ENCODE data around the gene SYPL2.

Gene SYPL2

DNA sequence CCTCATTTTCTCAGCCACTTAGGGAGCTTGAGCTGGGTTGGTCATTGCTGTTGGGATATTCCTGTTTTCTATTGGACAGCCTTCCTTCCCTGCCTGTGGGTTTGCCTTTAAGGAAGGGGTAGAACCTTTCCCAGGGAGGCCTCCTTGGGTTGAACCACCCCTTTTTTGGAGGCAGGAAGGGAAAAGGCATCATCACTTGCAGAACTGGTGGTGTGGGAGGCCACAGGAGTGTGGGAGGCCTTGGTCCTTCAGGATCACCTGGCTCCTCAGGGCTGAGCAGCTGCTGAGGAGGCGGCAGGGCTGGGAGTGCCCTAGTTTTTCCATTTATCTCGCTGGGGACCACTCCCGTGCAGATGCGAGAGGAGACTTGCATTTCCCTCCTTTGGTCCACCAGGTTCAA, 26.9 kb downstream of the SYPL2 start:
- DNase-seq: no peak

DNA sequence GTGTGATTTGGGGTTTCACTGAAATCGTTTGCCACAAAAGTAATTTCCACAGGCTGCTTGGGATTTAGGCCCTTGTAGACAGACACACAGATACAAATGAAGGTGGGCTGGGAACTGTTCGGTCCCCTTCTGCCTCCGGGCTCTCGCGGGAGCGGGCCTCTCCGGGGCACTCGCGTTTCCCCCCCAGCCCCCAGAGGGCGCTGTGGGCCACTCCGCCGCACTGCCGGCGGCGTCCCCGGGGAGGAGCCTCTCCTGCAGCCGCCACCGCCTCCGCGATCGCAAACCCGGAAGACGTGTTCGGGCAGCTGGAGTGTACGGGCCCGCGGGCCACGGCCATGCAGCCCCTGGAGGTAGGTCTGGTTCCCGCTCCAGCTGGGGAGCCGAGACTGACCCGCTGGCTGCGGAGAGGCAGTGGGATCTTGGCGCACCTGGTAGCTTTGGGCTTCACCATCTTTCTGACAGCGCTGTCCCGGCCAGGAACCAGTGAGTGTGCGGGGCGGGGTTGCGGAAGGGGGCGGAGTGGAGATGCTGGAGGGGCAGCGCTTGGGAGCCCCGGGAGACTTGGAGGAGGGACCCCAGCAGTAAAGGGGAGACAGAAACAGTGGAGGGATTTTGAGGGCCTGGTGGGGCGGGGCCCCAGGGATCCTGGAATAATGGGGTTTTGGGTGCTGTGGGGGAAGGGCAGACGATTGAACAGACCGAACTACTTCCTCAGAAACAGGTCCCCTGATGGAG, 27.6 kb downstream of the SYPL2 start, which contains the start of gene CYB561D1:
TSS of gene CYB561D1 (plus strand) at position 290 of the 735 bp plus-strand sequence. CDS start at position 336, 46 bp downstream.
- DNase-seq: peak; percentile 91 to 92

DNA sequence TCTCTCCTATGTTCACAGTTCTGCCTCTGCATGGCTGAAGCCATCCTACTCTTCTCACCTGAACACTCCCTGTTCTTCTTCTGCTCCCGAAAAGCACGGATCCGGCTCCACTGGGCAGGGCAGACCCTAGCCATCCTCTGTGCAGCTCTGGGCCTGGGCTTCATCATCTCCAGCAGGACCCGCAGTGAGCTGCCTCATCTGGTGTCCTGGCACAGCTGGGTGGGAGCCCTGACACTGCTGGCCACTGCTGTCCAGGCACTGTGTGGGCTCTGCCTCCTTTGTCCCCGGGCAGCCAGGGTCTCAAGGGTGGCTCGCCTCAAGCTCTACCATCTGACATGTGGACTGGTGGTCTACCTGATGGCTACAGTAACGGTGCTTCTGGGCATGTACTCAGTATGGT, 29.4 kb downstream of the SYPL2 start:
- no peak for DNase-seq

DNA sequence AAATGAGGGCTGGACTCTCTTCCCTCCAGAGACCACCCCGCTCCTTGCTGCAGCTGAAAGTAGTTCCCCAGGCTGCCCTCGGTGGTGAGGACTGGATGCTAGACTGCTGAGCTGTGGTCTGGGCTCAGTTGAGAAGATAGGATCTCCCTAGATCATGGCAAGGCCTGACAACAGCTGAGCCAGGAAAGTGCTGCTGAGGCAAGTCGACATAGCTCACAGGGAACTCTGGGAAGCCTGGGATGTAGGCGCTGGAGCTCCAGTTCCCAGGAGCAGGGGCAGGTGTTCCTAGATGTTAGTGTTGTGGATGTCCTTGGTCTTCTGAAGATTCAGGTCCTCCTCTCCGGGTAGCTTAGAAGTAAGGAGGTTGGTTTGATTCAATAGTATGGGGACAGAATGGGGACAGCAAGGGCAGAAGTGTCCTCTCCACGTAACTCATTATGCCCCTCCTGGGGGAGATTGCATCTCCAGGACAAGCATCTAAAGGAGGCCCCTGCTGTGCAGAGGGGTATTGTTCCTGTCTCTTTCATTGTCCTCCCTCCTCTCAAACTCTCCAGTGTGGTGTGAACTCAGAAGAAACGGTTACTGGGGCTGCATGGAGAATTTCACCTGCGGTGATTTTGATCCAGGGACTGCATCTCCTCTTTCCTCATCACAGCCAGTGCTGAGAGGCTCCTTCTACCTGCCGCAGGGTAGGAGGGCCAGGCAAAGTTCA, 31.3 kb downstream of the SYPL2 start:
- DNase-seq: no peak

DNA sequence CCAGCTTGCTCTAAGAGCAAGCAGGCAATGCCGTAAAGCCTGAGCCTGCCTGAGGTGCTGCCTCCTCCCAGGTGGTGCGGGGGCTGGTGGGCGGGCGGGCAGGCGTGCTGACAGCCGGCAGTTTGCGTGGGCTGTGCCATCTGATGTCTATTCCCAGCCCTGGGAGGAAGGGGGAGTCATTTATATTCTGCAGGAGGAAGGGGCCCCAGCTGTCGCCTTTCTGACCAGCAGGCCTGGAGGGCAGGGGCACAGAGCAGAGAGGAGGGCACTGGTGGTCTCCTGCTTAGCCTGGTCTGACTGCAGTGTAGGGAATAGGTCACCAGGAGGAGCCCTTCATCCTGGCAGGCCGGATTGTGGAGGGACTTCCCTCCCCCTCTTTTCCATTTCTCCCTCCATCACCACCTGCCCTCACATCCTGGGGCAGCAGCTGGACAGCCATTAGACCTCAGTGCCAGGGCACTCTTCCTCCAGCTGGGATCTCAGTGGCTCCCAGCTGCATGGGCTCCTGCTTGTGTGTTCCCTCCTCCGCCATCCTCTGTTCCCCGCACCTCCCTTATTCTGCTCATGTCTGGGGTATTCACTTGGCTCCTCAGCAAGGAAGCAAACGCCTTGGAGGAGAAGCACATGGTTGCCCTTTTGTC, 31.9 kb downstream of the SYPL2 start:
- peak in 1 of 2 donors; percentile 33 for DNase-seq

DNA sequence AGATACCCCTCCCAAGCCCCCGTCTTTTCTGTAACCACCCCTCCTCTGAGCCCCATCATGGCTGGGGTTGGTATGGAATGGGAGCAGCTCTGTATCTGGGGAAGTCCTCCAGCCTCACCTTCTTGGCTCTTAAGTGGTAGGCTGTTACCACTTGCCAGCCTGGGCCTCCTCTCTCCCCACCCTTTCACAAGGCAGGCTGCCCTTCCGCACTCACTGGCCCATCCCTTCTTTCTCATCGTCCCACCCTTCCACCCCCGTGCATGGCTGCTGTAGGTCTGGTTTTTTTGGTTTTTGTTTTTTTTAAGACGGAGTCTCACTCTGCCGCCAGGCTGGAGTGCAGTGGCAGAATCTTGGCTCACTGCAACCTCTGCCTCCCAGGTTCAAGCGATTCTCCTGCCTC, 32.7 kb downstream of the SYPL2 start:
- DNase-seq: no peak

DNA sequence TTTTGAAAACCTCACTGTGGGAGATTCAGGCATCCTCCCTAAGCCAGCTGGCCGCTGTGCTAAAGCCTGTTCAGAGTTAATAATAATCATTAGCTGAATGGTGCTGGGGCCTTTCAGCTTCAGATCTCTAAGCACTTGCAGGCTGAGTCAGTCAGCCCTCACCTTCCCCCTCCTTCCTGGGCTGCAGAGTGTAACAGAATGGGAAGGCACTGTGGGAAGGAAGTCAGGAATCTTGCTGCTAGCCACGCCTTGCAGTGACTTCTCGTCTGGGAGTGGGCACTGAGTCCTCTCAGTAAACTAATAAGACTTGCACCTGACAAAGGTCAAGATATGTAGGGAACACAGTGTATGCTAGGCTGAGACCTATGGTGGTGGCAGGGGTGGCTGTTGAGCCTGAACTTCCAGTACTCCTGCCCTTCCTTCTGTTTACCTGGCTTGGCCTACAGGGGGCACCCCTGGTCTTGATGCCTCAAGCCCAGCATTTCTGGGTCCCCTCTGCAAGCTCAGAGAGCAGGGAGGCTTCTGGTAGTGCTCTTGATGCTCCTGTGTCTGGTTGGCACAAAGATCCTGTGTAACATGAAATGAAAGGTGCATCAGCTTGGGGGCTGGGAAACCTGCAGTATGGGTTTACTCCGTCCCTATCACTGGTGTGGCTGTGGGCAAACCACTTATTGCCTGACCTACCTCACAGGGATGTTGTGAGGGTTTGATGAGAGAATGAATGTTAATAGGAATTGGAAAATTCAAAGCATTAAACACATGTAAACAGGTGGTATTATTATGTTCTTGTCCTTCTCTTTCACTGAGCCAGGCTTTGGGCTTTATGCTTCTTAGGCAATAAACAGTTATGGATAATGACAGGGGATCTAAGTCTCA, 33.6 kb downstream of the SYPL2 start:
- DNase-seq: peak; percentile 70 to 73

DNA sequence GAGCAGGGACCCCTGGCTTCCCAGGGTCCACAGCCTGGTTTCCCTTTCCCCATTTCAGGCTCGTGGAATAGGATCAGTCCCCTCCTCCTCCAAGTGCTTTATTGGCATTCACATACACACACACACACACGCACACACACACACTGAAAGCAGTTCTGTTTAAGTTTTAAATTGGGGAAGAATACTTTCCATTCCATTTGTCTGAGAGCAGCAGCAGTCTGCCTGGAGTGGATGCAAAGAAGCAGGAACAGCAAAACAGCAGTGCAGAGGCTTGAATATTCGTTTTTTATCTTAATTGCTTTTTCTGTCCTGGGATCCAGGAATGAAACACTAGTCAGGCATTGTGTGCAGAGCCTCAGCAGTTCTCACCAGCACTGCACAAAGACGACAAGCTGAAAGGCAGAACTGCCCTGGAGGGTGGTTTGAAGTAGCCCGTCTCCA, 34.6 kb downstream of the SYPL2 start:
- DNase-seq: no peak

DNA sequence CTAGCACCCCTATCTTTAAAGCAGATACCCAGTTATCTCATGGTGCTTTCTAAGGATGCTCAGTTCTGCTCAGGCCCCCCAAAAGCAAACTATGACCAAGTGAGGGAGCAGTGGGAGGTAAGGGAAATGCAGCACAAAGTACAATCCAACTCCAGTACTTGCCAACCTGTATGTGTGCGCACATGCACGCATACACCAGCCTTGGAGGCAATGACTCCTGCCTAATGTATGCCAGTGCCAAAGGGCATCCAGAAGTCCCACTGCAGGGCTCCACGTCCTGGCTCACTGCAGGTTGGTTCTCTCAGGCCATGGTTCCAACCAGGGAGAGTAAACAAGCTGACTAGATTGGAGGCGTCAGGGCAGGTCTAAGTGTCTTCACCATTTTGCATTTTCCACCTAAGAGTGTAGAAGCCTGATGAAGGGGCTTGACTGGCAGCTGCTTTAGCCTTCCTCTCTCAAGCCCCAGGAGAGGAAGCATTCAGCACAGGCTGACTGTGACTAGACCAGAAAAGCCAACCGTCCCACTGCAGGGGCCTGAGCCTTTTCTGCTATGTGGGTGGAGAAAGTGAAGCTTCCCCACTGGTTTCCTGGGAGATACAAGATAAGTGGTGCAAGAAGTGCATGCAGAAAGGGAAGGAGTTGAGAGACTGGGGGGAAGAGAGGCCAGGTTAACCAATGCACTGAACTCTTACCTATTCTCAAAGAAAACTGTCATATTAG, 35.5 kb downstream of the SYPL2 start:
- no peak for DNase-seq

DNA sequence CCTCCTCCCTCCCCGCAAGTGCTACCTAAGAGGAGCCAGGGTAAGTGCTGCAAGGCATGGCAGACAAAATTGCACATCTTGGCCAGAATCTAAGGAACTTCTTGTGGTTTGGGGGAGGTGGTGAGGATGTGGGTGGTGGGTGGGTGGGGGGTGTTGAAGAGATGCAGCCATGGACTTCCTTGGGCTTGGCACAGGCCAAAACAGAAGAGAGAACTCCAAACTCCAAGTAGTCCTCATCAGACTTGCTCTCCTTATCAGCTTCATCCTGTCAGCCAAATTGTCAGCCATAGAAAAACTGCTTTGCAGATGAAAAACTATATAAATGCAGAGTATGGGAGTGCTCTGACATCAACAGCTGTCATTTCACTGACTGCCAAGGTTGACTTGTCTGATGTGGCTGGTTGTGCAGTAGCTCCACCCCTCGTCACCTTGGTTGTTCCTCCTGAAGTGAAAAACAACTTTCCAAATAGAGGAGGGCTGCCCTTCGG, 36.1 kb downstream of the SYPL2 start:
- DNase-seq: peak in 1 of 2 donors; percentile 47

DNA sequence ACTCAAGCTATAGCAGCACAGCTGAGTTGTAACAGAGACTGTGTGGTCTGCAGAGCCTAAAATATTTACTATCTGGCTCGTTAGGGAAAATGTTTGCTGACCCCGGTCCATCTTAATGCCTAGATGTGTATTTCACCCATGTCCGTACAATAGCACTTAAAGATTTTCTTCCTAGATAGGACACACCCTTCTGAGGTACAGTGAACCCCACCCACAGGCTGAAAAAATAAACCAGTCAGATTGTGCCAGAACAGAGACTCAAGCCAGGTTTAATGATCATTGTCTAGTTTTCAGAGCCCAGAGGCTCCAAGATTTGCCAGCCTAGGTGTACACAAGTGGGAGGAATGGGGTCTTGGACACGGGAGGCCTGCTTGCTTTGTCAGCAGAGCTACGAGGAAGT, 37.6 kb downstream of the SYPL2 start:
- DNase-seq: no peak

DNA sequence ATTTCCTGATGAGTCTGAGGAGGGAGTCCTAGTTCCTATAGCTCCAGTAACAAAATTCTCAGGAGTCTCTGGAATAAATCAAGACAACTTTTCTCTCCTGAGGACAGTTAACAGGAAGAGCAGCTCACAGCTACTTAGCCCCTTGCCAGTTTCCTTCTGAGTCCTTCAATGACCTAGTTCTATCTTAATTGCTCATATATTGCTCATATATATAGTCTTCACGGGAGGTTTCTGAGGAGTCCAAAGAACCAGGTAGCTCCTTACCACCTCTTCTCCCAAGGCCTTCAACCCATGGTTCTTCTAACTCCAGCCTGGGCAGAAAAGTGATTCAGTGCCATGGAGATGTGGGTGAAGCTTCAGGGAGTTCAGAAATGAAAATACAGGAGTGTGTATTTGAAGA, 38.6 kb downstream of the SYPL2 start:
- no peak for DNase-seq

DNA sequence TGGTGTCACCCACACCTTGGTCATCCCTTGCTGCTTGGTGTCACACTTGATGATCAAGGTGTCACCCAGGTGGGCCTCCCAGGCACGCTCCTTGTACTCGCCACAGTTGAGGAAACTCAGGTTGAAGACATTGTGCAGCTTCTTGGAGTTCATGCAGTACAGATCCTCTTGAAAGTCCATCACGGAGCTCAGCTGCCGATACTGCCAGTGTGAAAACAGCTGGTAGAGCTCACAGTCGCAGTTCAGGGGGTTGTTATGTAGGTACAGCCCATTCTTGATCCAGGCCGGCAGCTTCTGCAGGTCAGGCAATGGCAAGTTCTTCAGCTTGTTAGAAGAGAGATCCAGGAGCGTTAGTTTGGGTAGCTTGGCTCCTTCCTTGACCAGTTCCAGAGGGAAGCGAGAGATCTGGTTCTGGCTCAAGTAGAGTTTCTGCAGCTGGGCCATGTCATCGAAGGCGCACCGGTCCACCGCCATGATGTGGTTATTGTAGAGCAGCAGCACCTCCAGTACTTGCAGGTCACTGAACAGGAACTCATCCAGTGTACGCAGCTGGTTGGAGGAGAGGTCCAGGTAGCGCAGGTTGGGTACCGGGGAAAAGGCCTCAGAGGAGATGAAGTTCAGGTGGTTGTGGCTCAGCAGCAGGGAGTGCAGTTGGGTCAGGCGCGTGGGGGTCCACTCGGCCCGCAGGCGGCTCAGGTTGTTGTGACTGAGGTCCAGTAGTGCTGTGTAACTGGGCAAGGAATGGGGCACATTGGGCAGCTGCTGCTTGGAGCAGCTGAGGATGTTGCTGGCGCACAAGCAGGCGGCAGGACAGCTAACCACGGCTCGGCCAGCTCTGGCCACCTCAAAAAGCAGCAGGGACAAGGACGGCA, 41.9 kb downstream of the SYPL2 start:
- no peak for DNase-seq

DNA sequence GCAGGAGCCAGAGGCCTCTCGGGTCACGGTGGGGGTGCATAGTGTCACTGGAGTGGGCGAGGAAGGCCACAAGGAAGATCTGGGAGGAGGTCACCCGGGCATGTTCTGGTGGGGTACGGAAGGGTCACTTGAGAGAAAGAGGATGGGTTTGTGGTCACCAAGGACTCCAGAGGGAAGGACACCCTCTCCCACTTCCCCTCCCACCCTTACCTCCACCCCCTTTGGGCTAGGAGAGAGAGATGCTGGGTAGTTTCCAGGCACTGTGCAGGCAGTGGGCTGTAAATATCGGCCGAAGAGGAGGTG, 42.5 kb downstream of the SYPL2 start:
- DNase-seq: no peak

DNA sequence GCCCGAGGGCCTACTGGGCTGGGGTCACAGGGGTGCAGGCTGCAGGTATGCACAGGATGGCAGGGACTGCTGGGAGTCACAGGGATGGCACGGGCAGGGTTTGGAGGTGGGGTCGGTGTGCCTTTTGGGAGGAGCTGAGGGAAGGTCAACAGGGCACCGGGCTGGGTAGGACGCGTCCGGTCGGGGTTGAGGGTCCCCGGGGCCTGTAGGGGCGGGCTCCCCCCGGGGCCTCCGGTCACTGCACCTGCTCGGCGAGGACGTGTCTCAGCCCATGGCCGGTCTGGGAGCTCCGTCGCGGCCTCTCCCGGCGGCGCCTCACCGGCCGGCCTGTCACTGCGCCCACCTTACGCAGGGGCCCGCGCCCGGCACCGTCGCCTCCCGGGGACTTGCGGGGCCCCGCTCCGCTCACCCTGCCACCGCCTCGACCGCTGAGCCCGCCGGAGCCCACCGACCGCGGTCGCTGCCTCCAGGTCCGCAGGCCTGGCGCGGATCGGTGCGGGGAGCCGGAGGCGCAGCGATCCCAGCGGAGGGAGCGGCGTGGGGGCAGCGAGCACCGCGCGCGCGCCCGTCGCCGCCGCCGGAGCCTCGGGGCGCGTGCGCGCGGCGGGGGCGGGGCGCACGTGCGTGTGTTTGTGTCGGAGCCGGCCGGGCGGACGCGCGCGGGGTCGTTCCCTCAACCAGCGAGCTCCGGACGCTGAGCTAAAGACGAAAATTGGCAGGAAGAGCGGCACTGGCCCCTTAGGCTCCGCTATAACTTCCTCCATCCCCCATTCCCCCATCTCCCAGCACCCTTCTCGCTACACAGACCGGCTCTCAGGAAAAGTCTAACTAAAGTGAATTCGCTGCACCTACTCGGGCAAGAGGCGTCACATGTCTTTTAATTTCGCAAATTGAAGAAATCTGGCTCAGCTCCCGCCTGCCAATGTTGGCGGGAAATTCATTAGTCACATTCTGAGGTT, 43.1 kb downstream of the SYPL2 start, which contains the start of gene AMIGO1:
TSS of gene AMIGO1 (minus strand) at position 552 of the 959 bp plus-strand sequence. CDS start 815 bp downstream, outside the sequence.
- peak; percentile 72 to 79 for DNase-seq

DNA sequence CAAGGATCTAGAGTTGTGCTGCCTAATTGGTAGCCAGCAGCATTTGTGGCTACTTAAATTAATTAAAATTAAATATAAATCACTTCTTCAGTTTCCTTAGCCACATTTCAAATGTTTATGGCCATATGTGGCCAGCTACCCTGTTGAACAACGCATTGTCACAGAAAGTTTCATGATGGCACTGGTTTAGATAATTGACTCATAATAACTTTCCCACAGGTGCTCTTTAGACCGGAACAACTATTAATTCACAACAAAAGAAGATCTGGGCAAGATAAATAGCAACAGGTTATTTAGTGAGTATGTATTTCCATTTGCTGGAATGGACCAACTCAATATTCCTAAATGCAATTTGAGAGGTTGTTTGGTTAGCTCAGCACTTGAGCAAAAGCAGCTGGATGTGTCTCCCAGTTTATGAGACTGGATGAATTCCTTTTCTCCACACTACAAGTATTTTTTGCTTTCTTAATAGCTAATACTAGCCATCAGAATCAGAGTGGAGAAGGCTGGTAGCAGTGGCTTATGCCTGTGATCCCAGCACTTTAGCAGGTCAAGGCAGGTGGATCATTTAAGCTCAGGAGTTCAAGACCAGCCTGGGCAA, 46.9 kb downstream of the SYPL2 start:
- DNase-seq: no peak

DNA sequence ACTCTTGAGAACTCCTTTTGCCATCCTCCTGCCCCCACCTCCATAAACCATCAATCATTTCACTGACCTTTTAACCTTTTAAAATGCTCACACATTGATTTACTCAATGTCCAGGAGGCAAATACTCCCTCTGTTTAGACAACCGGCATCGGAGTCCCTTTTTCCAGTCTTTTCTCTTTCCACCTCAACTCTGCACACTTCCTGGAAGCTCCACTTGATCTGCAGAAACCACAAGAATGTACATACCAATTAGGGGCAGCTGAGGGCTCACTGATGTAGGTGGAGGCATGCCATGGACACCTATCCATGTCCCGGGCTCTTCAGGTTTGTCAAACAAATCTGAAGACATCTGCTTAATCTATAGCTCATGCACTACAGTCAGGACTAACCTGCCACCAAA, 48.5 kb downstream of the SYPL2 start:
- no peak for DNase-seq

DNA sequence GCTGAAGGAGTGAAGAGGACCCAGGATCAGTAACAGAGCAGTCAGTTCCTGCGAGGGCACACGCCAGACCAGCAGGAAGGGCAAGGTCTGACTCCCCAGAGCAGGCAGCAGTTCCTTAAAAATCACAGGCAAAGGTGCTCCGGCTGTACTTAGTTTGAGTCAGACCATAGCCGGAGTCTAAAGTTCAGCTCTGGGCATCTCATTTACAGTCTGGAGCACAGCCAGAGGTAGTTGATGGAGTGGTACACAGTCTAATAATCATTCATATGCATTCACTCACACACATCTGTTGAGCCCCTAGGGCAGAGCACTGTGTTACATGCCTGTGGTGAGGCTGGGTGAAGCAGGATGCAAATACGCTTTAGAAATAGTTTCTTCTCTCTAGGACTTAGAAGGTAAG, 50.5 kb downstream of the SYPL2 start:
- DNase-seq: no peak

DNA sequence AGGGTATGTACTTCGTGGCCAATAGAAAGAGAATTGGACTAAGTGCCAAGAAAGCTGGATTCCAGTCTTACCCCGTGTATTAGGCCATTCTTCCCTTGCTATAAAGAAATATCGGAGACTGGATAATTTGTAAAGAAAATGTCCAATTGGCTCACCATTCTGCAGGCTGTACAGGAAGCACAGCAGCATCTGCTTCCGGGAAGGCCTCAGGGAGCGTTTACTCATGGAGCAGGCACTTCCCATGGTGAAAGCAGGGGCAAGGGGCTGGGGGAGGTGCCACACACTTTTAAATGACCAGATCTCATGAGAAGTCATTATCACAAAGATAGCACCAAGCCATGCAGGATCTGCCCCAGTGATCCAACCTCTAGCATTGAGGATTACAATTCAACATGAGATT, 51.0 kb downstream of the SYPL2 start:
- DNase-seq: no peak
